GM18868 (cell line): ENCODE data around the gene TMEM161A.
"Not testable (repeated sequence)": the region's sequence is repeated elsewhere in the genome, so short reads cannot be mapped to it uniquely, and the experiment has no call there.

Experiments
- ATAC-seq: cut with Tn5 transposase; IDR thresholded peaks from one replicate; pipeline ENCODE4 v1.9.1; 2021; ENCODE audit warnings: mild to moderate bottlenecking, moderate library complexity; ENCODE audit not compliant: unreplicated experiment

Gene TMEM161A

GRCh38 chr19:19138109-19138981, at the start of gene TMEM161A:
Gene TMEM161A, minus strand, starts transcription at chr19:19138478. Its CDS starts 50 bp downstream, at chr19:19138428.
- peak; percentile 98 for ATAC-seq

GRCh38 chr19:19186742-19187141, 48.5 kb upstream of the TMEM161A start:
- ATAC-seq = no peak

GRCh38 chr19:19185853-19186740, 47.8 kb upstream of the TMEM161A start:
- no peak for ATAC-seq

GRCh38 chr19:19181488-19181998, 43.3 kb upstream of the TMEM161A start:
- ATAC-seq = no peak

GRCh38 chr19:19179548-19180441, 41.5 kb upstream of the TMEM161A start:
- ATAC-seq = no peak

GRCh38 chr19:19176950-19177349, 38.7 kb upstream of the TMEM161A start:
- ATAC-seq = no peak

GRCh38 chr19:19173243-19173642, 35.0 kb upstream of the TMEM161A start:
- ATAC-seq = not testable (repeated sequence)

- ATAC-seq = no peak
Measured at GRCh38 chr19:19171821-19172532, 33.7 kb upstream of the TMEM161A start.

- no peak for ATAC-seq
Measured at GRCh38 chr19:19170873-19171672, 32.8 kb upstream of the TMEM161A start.

- peak; percentile 86 for ATAC-seq
Measured at GRCh38 chr19:19170053-19170872, 32.0 kb upstream of the TMEM161A start, which contains the start of gene MEF2B. Gene MEF2B, minus strand, starts transcription at chr19:19170263. Its CDS starts 19,528 bp downstream, at chr19:19150735.

- peak; percentile 2 for ATAC-seq
Measured at GRCh38 chr19:19169236-19170052, 31.2 kb upstream of the TMEM161A start.

GRCh38 chr19:19167612-19168011, 29.3 kb upstream of the TMEM161A start:
- ATAC-seq = no peak

- no peak for ATAC-seq
Measured at GRCh38 chr19:19165396-19165795, 27.1 kb upstream of the TMEM161A start.

- ATAC-seq = no peak
Measured at GRCh38 chr19:19162495-19162894, 24.2 kb upstream of the TMEM161A start.

- peak; percentile 50 for ATAC-seq
Measured at GRCh38 chr19:19160461-19161035, 22.3 kb upstream of the TMEM161A start.

- ATAC-seq = no peak
Measured at GRCh38 chr19:19159534-19159933, 21.3 kb upstream of the TMEM161A start.

GRCh38 chr19:19157808-19158207, 19.5 kb upstream of the TMEM161A start:
- no peak for ATAC-seq
